ENCODE measurements around the gene ABCA2.

The ABCA2 gene

DNA sequence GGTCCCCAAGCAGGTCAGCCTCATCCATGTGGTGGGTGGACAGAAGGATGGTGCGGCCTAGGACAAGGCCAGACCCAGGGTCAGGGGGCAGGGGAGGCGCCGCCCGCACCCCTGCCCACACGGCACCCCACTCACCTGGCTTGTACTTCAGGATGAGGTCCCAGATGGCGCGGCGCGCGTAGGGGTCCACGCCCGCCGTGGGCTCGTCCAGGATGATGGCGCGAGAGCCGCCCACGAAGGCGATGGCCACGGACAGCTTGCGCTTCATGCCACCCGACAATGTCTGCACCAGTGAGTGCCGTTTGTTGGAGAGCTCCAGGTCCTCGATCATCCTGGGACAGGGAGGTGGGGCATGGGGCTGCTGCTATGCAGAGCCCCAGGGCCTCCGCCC, 12.5 kb downstream of the ABCA2 start:
- no peak overlapping the region for H3K4me3 ChIP-seq
- H3K27ac ChIP-seq, result no peak overlapping the region
- no peak for DNase-seq (ENCODE audit: low spot score)
- TF ChIP-seq, protein P1, sequence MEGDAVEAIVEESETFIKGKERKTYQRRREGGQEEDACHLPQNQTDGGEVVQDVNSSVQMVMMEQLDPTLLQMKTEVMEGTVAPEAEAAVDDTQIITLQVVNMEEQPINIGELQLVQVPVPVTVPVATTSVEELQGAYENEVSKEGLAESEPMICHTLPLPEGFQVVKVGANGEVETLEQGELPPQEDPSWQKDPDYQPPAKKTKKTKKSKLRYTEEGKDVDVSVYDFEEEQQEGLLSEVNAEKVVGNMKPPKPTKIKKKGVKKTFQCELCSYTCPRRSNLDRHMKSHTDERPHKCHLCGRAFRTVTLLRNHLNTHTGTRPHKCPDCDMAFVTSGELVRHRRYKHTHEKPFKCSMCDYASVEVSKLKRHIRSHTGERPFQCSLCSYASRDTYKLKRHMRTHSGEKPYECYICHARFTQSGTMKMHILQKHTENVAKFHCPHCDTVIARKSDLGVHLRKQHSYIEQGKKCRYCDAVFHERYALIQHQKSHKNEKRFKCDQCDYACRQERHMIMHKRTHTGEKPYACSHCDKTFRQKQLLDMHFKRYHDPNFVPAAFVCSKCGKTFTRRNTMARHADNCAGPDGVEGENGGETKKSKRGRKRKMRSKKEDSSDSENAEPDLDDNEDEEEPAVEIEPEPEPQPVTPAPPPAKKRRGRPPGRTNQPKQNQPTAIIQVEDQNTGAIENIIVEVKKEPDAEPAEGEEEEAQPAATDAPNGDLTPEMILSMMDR (IDR thresholded peaks at IDR 0.05), result no peak

DNA sequence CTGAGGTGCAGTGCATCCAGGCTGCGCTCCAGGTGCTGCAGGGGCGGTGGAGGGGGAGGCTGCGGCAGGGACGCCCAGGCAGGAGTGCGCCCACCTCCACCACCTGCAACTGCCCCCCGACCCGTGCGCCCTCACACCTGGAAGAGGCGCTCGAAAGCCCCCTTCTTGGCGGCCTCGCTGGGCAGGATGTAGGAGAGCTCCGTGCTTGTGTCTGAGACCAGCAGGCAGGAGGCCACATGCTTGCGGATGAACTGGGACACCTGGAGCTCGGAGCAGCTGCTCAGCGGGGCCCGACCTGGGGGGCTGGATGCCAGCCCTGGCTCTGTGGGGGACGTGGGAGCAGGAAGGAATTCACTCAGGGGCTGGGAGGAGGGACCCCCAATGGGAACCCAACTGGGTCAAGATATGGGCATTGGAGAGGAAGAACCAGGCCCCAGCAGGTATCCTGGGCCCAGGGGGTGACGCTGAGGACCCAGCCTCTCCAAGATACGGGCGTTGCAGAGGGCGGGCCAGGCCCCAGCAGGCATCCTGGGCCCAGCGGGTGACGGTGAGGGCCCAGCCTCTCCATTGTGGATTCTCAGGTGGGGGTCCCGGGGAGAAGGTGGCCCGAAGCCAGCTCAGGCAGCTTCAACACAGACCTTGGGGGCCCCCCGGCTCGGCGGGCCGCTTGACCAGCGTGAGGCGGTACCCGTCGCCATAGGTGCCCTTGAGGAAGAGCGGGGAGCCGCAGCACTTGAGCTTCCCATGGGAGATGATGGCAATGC, 13.1 kb downstream of the ABCA2 start:
- no peak overlapping the region for H3K27ac ChIP-seq
- TF ChIP-seq, protein P1 (IDR thresholded peaks at IDR 0.05), result no peak
- no peak overlapping the region for H3K4me3 ChIP-seq
- DNase-seq (ENCODE audit: low spot score), result no peak

DNA sequence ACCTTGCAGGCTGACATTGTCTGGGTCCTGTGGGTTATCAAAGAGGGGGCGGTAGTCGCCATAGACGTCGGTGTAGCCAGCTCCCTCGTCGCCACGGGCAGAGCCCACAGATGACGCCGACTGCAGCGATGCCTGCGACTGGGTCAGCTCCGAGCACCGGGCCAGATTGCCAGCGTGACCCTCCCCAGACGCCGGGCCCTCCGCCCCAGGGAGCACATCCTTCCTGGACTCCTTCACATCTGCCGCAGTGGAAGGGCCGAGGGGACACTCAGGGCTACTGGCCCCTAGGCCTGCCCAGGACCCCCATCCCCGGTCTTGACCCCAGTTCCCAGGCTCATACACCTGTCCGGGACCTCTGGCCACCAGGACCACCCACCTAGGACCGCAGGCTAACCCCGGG, 13.9 kb downstream of the ABCA2 start:
- Histone ChIP-seq H3K27ac (no peak overlapping the region), H3K4me3 (no peak overlapping the region)
- TF ChIP-seq, protein P1 (IDR thresholded peaks at IDR 0.05), result no peak
- DNase-seq (ENCODE audit: low spot score), result no peak

DNA sequence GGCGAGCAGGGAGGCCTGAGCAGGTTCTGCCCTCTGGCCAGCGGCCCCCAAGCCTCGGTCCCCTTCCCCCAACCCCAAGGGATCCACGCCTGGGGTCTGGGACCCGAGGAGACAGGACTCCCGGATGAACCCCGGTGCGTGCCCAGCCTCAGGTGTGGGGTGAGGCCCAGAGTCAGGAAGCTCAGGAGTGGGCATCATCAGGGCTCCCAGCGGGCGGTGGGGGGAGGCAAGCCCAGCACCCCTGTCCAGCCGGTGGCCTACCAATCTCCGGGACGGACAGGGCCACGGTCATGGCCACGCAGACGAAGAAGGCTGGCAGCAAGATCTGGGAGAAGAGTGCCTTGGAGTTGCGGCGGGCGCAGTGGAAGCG, 14.5 kb downstream of the ABCA2 start:
- TF ChIP-seq, protein P1 (IDR thresholded peaks at IDR 0.05), result no peak
- DNase-seq (ENCODE audit: low spot score), result no peak
- no peak overlapping the region for H3K4me3 ChIP-seq
- H3K27ac ChIP-seq, result no peak overlapping the region

DNA sequence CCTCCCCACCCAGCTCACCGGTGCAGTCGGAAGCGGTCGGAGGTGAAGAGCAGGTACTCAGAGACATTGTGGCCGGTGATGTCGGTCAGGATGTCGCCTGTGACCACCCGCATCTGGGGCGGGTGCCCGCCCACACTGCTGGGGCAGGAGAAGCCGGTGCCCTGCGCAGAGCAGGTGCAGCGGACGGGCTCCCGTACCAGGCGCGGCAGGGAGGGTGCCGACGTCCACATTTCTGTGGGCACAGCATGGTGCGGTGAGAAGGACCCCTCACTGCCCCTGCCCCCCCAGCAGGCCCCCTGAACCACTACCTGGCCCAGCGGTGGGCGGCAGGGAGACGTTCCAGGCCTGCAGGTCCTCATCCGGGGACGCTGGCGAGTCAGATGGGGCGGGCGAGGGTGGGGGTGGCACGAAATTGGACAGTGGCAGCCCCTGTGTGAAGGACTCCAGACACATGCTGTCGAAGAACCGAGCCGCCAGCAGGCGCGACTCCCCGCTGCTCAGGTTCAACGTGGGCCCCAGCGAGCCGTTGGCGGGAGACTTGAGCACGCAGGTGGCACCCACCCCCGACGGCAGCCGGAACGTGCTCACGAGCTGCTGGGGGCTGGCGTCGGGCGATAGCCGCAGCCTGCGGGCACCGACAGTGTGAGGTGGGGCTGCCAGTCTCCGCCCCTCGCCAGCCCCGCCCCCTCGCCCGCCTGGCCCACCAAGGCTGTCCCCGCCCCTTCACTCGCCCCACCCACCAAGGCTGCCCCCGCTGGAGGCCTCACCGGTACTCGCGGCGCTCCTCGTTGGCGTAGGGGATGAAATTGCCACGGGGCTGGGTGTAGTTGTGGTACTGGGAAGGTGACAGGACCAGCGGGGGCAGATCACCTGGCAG, 15.1 kb downstream of the ABCA2 start:
- DNase-seq (ENCODE audit: low spot score), result no peak
- Histone ChIP-seq H3K4me3 (no peak overlapping the region), H3K27ac (no peak overlapping the region)
- TF ChIP-seq, protein P1 (IDR thresholded peaks at IDR 0.05), result no peak

DNA sequence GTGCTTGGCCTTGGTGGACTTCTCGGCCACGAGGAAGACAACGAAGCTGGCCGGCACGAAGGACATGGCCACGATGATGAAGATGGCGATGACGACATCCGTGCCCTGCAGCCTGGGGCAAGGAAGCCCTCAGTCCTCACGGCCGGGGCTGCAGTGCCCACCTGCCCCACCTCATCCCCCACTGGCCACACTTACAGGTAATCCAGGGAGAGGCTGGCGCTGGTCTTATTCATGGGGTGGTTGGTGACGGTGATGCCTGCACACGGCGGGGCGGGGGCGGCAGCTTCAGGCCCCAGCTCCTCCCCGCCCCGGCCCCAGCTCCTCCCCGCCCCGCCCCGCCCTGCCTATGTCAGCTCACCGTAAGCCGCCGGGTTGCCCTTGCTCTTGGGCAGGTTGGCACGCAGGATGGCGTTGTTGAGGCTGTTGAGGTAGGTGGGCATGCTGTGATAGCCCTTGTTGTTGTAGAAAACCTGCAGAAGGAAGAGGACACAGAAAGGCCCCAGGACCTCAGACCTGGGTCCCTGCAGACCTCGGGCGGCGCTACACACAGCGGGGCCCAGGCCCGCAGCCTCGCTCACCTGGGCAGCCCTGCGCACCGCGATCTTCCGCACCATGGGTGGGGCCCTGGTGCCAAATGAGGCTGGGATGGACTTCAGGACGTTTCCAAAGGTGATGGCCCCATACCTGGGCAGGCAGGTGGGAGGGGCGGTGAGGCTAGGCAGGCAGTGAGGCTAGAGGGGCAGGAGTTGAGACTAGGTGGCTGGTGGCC, 15.9 kb downstream of the ABCA2 start:
- TF ChIP-seq, protein P1 (IDR thresholded peaks at IDR 0.05), result no peak
- no peak for DNase-seq (ENCODE audit: low spot score)
- no peak overlapping the region for H3K27ac ChIP-seq

More for the DNA sequence above, 15.9 kb downstream of the ABCA2 start:
- no peak overlapping the region for H3K4me3 ChIP-seq
